HG03558 (cell line): ENCODE data around the gene ZC3H12C.
"Not testable (repeated sequence)": the region's sequence is repeated elsewhere in the genome, so short reads cannot be mapped to it uniquely, and the experiment has no call there.

Experiments used
- ATAC-seq: cut with Tn5 transposase; IDR thresholded peaks from one replicate; pipeline ENCODE4 v1.9.1; 2021; ENCODE audit warnings: moderate number of reproducible peaks; ENCODE audit not compliant: unreplicated experiment; ENCODE audit errors: extremely low read depth

ZC3H12C gene

DNA sequence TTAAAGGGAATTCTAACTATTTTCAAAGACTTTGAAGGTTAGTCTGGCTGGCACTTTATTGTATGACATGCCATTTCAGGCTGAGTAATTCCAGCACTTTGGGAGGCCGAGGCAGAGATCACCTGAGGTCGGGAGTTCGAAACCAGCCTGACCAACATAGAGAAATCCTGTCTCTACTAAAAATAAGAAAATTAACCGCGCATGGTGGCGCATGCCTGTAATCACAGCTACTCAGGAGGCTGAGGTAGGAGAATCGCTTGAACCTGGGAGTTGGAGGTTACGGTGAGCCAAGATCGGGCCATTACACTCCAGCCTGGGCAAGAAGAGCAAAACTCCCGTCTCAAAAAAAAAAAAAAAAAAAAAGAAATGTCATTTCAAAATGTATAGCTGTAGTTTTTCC lies 107.6 kb downstream of the ZC3H12C start:
- ATAC-seq, result no peak

GRCh38 chr11:110207123-110207522 lies 113.9 kb downstream of the ZC3H12C start:
- no peak for ATAC-seq

- ATAC-seq, result not testable (repeated sequence)
Measured at GRCh38 chr11:110208678-110209312, 115.6 kb downstream of the ZC3H12C start.

DNA sequence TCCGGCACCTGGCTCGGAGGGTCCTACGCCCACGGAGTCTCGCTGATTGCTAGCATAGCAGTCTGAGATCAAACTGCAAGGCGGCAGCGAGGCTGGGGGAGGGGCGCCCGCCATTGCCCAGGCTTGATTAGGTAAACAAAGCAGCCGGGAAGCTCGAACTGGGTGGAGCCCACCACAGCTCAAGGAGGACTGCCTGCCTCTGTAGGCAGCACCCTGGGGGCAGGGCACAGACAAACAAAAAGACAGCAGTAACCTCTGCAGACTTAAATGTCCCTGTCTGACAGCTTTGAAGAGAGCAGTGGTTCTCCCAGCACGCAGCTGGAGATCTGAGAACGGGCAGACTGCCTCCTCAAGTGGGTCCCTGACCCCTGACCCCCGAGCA lies 116.1 kb downstream of the ZC3H12C start:
- not testable (repeated sequence) for ATAC-seq

DNA sequence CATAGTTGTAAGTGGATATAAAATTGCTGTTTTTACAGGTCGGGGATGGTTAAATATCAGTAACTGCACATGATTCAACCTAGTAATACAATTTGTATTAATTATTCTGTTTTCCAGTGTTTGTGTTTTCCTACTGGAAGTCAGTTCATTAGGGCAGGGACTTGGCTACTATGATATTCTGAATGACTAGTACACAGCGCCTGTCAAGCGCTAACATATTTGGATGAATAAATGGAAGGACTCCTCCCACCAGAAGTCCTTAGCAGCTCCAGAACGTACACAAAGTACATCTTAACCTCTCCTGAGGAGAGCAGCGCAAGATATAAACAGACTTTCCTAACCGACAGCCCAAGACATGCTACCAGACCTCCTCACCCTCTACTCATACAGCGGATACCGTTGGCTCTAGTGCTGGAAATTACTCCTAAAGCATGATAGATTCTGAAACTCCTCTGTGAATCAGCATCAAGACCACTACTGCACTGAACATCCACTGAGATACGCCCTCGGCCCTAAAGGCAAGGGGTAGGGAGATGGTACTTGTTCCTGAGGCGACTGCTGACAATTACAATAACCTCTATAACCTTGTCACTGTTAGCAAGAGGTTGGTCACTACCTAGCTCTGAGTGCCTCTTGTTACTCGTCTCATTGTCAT lies 124.2 kb downstream of the ZC3H12C start:
- ATAC-seq, result no peak

DNA sequence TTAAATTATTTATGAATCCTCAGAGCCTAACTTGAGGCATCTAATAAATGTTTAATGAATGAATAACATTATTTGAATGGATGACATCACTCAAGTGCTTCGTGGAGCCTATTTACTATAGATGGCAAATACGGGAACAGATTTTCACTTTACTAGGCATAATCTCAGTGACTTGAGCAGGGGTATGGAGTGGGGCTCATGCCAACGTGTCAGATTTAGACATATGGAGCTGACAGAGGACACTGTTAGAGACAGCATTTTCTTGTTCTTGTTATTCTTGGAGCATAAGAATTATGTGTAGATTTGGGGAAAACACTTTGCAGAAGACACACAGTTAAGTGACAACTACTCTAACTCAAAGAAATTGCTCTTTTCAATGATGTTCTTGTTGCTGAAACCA lies 124.7 kb downstream of the ZC3H12C start:
- ATAC-seq, result no peak

DNA sequence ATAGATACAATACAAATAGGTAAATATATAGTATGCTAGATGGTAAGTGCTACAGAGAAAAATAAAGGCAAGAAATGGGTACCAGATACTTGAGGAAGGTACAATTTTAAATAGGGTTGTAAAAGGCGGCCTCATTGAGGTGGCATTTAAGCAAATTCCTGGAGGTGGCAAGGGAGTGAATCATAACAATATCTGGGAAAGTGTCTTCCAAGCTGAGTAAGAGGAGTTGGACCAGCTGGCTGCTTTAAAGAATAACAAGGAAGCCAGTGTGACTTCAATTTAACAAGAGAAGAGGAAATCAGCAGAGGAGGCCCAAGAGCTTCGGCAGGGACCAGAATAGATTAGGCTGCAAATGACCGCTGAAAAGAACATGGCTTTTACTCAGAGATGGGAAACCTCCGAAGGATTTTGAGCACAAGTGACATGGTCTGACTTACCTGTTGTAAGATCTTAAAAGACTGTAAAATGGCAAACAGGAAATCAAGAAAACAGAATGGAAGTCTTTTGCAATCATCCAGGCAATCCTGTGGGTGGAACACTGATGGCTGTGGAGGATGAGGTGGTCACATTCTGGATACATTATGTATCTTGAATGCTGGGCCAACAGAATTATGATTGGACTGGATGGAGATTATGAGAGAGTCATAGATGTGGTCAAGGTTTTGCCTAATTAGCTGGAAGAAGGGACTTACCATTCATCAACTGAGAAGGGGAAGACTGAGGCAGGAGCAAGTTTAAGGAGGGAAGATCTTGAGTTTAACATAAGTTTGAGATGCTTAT lies 126.0 kb downstream of the ZC3H12C start:
- no peak for ATAC-seq
